Measurements from ENCODE around the gene FOXJ3. TPM values are rescaled to one million over a fixed set of nuclear protein-coding genes. Genes with fewer than 3 reads are reported as not detected.

The FOXJ3 gene
- total and polyA plus RNA-seq, 8 donors = 6.8 to 25.5 (median 20.2) TPM

DNA sequence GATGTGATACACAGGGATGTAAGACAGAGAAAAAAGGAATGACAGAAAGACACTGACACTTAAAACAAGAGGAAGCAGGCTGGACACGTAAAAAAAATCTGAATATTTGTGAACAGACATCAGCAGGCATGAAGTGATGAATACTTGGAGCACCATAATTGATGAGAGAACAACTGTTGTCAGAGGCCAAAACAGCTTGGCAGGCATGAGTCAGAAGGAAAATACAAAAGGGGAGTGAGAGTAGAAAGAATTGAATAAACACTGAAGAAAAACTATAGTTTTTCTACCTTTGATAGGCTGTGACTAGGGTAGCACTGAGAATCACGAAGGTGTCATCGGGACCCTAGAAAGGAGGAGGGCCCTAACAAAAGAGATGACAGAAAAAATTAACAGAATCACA, 148.9 kb downstream of the FOXJ3 start:
- no peak for DNase-seq
- H3K27me3 ChIP-seq = no peaks in the 10 kb centered on the region
- no peaks in the 10 kb centered on the region for H3K9me3 ChIP-seq
- TF ChIP-seq, protein P1, sequence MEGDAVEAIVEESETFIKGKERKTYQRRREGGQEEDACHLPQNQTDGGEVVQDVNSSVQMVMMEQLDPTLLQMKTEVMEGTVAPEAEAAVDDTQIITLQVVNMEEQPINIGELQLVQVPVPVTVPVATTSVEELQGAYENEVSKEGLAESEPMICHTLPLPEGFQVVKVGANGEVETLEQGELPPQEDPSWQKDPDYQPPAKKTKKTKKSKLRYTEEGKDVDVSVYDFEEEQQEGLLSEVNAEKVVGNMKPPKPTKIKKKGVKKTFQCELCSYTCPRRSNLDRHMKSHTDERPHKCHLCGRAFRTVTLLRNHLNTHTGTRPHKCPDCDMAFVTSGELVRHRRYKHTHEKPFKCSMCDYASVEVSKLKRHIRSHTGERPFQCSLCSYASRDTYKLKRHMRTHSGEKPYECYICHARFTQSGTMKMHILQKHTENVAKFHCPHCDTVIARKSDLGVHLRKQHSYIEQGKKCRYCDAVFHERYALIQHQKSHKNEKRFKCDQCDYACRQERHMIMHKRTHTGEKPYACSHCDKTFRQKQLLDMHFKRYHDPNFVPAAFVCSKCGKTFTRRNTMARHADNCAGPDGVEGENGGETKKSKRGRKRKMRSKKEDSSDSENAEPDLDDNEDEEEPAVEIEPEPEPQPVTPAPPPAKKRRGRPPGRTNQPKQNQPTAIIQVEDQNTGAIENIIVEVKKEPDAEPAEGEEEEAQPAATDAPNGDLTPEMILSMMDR (IDR thresholded peaks at IDR 0.05) = no peak
- ATAC-seq = no peak
- 88 to 93% methylated on average over 3 of the region's 3 CpGs for WGBS, 2 donors
- FAIRE-seq = no peak
- H3K36me3 ChIP-seq = peaks cover 0 to 11% (median 0%) of the 10 kb centered on the region in 3 donors
- no peak overlapping the region for H3K27ac ChIP-seq
- H3K4me1 ChIP-seq = no peaks in the 10 kb centered on the region
- H3K4me3 ChIP-seq = no peak overlapping the region
- intact Hi-C loops (cut with DNase I) = no loop called here

DNA sequence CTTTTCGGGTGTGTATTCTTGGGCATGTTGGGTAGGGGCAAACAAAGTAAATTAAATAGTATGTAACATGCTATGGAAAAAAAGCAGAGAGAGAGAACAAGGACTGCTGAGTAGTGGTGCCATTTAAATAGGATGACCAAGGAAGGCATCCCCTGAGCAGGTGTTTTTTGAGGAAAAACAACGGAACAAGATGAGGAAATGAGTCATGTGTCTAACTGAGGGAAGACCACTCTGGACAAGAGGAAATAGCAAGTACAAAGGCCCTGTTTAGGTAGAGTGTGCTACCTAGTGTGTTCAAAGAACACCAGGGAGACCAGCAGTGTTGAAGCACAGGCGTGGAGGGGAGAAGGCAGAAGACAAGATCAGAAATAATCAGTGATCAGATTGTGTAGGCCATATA, 150.4 kb downstream of the FOXJ3 start:
- ATAC-seq (no peak), DNase-seq (no peak), FAIRE-seq (no peak)
- Histone ChIP-seq H3K27ac (no peak overlapping the region), H3K9me3 (no peaks in the 10 kb centered on the region), H3K36me3 (peaks cover 0 to 9% (median 1%) of the 10 kb centered on the region in 3 donors), H3K4me1 (no peaks in the 10 kb centered on the region), H3K27me3 (no peaks in the 10 kb centered on the region), H3K4me3 (no peak overlapping the region)
- intact Hi-C loops (cut with DNase I) = no loop called here
- 80 to 93% methylated on average over 3 of the region's 3 CpGs for WGBS, 2 donors
- TF ChIP-seq, protein P1 (IDR thresholded peaks at IDR 0.05) = no peak

DNA sequence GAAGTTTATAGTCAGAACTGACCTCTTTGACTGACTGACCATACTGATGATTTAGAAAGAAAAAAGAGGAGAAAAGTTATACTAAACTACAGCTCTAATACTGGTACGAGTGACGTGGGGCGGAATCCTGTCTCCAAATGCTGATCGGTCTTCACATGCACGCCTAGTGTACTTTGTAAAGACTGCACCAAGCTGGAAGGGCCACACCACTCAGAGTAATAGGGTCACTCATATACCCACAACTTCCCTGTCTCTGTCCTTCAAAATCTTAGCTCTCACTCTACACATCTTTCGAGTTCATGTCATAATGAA, 151.1 kb downstream of the FOXJ3 start:
- Histone ChIP-seq H3K27me3 (no peaks in the 10 kb centered on the region), H3K9me3 (no peaks in the 10 kb centered on the region), H3K4me1 (no peaks in the 10 kb centered on the region), H3K27ac (no peak overlapping the region), H3K4me3 (no peak overlapping the region), H3K36me3 (peaks cover 0 to 8% (median 7%) of the 10 kb centered on the region in 3 donors)
- TF ChIP-seq, protein P1 (IDR thresholded peaks at IDR 0.05) = no peak
- intact Hi-C loops (cut with DNase I) = no loop called here
- FAIRE-seq (no peak), DNase-seq (no peak), ATAC-seq (no peak)
- 96 to 97% methylated on average over 6 of the region's 6 CpGs for WGBS, 2 donors

DNA sequence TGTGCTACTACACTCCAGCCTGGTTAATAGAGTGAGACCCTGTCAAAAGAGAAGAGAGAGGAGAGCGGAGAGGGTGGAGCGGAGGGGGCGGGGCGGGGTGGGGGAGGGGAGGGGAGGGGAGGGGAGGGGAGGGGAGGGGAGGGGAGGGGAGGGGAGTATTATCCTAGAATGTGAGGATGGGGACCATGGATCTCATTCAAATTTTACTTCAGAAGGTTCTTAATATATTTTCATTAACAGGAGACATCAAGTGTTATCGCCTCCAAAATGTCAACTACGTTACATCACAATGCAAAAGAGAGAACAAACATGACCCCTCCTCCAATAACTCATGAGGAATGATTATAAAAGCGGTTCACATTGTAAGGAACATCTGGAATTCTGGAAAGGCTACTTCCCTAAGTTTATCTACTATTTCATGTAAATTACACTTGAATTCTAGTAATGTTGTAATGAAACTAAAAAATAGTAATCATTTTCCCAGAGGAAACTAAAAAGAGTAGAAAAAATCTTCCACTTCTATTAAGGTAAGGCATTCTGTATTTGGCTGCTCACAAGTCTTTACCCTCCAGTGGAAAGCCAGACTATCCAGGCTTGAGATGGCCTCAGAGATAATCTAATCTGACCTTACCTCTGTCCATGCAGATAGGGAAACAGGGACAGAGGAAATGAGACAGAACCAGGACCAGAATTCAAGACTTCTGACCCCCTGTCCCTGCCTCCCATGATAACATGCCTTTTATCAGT, 151.7 kb downstream of the FOXJ3 start:
- ATAC-seq (no peak), DNase-seq (no peak), FAIRE-seq (no peak)
- Histone ChIP-seq H3K9me3 (no peaks in the 10 kb centered on the region), H3K27me3 (no peaks in the 10 kb centered on the region), H3K27ac (no peak overlapping the region), H3K4me1 (no peaks in the 10 kb centered on the region), H3K36me3 (peaks cover 0 to 9% (median 1%) of the 10 kb centered on the region in 3 donors), H3K4me3 (no peak overlapping the region)
- intact Hi-C loops (cut with DNase I) = no loop called here
- TF ChIP-seq, protein P1 (IDR thresholded peaks at IDR 0.05) = no peak
- 93 to 97% methylated on average over 3 of the region's 7 CpGs for WGBS, 2 donors

DNA sequence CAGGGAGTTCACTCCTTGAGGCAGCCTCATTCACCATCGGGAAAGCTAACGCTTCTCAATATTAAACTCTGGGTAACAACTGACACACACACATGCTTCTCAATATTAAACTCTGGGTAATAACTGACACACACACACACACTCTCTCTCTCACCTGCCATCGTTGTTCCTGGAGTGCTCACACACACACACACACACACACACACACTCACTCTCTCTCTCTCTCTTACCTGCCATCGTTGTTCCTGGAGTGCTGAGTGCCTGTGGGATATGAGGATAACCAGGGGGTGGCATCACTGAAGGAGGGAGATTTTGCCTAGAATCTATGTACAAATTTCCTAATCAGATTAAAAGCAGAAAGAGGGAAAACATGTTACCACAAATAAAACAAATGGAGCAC, 153.3 kb downstream of the FOXJ3 start:
- FAIRE-seq (no peak), DNase-seq (no peak), ATAC-seq (no peak)
- Histone ChIP-seq H3K9me3 (no peaks in the 10 kb centered on the region), H3K4me1 (peaks cover 0 to 5% (median 0%) of the 10 kb centered on the region in 3 donors), H3K36me3 (peaks cover 0 to 9% (median 0%) of the 10 kb centered on the region in 3 donors), H3K27ac (no peak overlapping the region), H3K27me3 (no peaks in the 10 kb centered on the region), H3K4me3 (no peak overlapping the region)
- 71 to 79% methylated on average over 4 of the region's 4 CpGs for WGBS, 2 donors
- TF ChIP-seq, protein P1 (IDR thresholded peaks at IDR 0.05) = no peak
- intact Hi-C loops (cut with DNase I) = no loop called here
